SK-N-MC (cell line): ENCODE results near the gene PROP1.

Experiments used
- EZH2 ChIP-seq: fragments of 200-600 bp; sonication (generic); IDR thresholded peaks from one replicate; pipeline ENCODE4 v1.6.1; 2017; ENCODE audit warnings: antibody characterized with exemption
- POLR2AphosphoS5 ChIP-seq: IDR thresholded peaks from 2 replicates; pipeline ENCODE4 v1.6.1; 2012; ENCODE audit warnings: mild to moderate bottlenecking, low read depth, low read length, borderline replicate concordance

- TF ChIP-seq POLR2AphosphoS5 (no peak), EZH2 (no peak)
Observed at GRCh38 chr5:177996660-177997318, 747 bp upstream of the PROP1 start.
